HG02943 (cell line): ENCODE data around the gene NOTCH3.

Experiments
- ATAC-seq: cut with Tn5 transposase; IDR thresholded peaks from one replicate; pipeline ENCODE4 v1.9.1; 2021; ENCODE audit warnings: mild to moderate bottlenecking, low read depth, moderate library complexity; ENCODE audit not compliant: unreplicated experiment

Gene NOTCH3

DNA sequence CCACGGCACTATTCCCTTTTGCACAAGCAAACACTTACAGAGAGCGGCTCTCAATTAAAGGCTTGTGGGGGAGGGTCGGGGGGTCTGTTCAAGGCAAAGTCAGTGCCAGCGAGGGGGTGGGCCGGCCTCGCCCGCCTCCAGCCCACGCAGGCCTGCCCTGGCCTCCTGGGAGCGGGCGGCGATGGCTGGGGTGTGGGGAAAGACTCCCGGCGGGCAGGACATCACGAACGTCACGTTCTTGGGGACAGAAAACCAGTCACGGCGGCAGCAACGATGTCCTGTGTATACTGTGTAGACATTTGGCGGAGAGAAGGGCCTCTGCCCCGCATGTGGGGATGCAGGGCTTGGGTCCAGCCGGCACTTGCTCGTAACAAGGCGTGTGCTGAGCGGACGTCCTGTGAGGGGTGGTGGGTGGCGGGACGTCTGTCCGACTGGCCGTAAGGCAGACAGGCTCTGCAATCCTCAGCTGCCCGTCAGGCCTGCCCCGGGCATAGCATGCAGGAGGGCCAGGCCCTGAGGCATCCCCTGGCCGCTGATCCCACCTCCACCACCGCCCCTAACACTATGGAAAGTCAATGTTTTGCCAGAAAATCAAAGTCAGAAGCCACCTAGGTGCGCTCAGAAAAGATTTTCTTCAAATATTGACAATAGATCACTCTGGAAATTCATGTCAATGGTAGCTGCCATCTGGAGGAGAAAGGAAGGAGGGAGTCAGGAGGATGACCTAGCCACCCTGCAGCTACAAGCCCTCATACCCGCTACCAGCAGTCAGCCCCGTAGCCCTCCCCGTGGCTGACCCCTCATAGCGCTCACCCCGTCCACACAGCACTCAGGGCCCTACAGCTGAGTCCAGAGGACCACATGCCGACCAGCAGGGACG is 37.2 kb upstream of the NOTCH3 start:
- no peak for ATAC-seq

DNA sequence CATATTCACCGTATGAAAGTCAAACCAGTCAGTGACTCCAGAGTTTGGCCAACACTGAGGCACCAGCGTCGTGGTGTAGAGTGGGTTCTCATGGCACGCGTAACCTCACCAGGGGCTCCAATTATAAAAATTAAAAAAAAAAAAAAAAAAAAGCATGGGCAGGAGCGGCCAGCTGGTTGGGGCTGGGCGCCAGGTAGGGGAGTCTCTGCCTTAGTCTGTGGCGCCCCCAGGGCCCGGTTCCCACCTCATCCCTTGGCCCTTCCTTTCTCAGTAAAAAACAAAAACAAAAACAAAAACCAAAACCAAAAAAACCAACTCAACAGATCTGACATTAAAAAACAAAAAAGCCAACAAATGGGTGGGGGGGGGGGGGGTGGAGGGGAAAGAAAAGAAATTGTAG is 36.1 kb upstream of the NOTCH3 start:
- no peak for ATAC-seq

DNA sequence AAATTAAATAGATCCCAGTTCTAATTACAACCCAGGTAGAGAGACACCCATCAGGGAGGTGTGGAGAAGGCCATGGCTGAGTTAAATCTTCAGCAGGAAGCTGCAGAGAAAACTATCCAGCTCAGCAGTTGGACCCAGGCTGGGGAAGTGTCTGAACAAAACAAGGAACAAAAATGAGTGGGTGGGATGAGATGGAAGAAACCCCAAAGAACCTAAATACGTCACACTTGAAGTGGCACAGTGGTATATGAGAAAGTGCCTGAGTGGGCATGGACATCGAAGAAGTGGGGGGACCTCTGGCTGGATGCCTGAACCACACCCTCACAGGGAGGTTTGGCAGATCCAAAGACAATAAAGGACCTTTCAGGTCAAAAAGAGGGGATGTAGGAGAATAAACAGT is 35.0 kb upstream of the NOTCH3 start:
- no peak for ATAC-seq

DNA sequence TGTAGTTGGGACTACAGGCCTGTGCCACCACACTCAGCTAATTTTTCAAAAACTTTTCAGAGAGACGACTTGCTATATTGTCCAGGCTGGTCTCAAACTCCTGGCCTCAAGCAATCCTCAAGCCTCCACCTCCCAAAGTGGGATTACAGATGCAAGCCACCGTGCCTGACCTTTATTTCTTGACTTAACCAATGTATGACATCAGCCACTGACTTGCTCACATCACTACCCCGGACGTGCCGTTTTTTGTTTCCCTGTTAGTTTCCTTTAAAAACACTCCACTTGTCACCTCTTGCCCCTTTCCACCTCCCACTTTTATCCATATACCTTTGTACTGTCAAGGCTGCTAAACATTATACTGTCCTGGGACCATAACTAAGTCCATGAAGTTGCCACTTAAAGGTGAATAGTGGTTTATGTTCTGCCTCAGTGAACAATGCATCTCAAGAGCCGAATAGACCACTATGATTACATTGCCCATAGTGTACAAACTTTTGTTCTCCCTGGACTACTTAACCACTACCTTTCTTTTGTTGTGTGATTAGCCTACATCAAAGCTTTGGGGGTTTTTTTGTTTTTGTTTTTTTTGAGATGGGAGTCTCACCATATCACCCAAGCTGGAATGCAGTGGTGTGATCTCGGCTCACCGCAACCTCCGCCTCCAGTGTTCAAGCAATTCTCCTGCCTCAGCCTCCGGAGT is 33.8 kb upstream of the NOTCH3 start:
- ATAC-seq, result no peak

DNA sequence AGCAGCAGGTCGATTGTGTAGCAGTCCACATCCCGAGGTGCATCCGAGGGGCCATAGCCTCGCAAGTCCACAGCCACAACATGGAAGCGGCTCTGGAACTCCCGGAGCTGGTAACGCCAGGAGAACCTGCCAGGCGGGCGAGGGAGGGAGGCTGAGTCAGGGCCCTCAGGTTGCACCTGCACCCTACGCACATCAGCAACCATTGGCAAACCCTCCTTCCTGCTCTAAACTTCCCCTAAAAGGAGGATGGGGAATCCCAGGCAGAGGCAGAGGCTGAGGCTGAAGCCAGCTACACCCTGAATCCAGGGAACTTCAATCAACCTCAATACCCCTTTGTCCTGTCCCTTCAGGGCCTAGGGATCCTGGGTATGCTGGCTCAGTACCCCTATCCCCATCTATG is 30.5 kb upstream of the NOTCH3 start:
- ATAC-seq, result no peak

DNA sequence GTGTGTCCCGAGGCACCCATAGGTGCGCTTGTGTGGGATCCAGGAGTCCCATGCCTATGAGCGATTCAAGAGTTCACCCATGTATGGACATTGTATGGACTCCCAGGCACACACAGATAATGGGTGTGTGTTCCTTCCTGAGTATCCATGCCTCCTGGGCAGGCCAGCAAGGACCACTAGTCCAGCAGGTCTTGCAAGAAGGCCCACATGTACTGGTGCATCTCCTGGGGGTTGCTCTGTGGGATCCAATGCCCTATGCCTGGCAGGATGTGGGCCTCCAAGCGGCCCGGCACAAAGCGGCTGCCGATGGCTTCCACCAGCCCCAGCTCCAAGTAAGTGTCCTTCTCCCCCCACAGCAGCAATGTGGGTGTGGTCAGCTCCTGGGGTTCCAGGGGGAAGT is 26.5 kb upstream of the NOTCH3 start:
- no peak for ATAC-seq

DNA sequence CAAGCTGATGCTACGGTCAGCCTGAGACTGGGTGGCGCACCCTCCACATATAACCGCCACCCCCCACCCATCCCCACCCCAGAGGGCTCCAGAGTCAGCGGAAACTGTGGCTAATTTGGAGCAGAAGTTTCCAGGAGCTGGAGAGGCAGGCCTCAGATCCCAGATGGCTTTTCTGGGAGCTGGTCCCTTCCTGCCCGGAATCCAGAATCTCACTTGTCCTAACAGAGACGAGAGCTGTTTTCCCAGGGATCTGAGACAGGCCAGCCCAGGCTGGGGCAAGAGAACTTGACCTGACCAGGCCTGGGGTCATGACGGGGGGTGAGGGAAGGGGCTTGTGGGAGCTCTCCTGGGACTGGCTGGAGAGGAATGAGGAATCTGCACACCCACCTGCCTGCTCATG is 25.0 kb upstream of the NOTCH3 start:
- ATAC-seq, result no peak

DNA sequence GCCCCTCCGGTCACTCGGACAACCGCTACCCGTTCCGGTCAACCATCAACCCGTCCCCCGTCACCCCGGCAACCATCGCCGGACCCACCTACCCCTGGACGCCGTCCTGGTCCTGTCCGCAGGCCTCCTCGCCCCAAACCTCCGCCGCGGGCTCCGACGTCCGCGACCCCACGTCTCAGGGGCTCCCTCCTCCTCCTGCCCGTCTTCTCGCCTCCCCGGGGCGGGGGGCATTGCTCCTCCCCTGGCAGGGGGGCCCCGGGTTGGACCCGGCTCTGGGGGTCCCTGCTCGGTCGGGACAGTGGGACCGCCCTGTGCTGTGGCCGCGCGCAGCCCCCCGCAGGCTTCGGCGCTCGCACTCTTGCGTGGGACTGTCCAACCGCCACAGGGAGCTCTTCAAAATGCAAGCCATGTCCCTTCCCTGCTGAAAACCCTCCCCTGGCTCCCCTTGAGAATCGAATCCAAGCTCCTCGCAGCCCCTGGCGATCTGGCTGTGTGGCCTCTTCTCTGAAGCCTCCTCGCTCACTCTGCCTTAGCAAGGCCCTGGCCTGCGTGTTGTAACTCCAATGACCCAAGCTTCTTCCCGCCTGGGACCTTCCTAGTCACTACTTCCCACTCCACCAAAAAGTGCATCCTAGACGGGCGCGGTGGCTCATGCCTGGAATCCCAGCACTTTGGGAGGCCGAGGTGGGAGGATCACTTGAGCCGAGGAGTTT is 23.0 kb upstream of the NOTCH3 start:
- ATAC-seq, result no peak

DNA sequence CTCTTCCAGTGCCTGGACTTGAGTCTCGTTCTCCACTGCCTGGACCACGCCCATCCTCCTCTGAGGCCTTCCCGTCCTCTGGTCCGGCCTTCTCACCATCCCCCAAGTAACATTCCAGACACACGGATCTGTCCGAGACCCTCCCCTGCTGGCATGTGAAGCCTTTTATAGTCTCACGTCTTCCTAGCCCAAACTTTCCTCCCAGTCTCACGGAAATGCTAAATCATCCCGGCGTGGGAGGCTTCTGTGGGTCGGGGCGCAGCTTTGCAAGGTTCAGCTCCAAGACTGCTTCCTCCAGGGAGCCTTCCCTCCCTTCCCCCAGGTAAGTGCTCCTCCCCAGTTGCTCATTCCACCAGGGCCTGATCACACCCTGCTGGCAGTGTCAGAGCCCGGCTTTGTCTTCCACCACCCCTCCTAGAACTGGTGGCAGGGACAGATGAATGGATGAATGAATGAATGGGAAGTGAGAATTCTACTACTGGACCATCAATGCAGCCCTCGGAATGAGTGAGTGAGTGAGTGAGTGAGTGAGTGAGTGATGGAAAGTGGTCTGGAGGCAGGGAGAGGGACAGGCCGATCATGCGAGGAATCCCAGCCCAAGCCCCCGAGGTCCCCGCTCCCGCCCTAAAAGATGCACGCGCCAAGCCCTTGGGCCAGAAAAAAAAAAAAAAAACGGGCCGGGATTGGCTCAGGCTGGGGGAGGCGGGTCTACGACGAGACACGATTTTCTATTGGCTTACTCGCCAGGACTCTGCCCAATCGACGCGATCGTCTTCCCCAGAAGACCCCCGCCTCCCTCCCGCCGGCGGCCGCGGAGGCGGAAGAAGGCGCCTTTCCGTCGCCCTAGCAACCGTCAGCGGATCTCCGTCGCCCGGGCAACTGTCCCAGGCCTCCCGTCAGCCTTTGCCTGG is 22.2 kb upstream of the NOTCH3 start:
- no peak for ATAC-seq

DNA sequence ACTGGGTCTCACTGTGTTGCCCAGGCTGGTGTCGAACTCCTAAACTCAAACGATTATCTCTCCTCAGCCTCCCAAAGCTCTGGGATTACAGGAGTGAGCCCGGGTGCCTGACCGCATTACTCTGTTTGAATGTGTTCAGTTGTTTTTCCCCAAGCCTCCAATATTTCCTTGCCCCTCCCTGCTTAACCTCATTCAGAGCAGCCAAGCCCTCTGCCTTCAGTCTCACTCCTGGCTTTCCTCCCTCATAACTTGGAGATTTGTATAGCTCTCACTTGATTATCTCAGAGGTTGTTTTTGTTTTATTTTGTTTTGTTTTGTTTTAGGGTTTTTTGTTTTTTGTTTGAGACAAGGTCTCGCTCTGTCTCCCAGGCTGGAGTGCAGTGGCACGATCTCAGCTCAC is 20.0 kb upstream of the NOTCH3 start:
- ATAC-seq, result no peak

DNA sequence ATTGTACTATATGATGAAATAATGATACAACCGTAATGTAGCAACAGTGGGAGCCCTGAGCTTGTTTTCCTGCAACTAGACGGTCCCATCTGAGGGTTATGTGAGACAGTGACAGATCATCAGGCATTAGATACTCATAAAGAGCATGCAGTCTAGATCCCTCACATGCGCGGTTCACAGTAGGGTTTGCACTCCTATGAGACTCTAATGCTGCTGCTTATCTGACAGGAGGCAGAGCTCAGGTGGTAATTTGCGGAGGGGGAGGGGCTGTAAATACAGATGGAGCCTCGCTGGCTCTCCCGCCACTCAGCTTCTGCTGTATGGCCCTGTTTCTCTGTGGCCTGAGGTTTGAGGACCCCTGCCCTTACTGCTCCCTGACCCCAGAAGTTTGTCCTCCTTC is 17.7 kb upstream of the NOTCH3 start:
- no peak for ATAC-seq

DNA sequence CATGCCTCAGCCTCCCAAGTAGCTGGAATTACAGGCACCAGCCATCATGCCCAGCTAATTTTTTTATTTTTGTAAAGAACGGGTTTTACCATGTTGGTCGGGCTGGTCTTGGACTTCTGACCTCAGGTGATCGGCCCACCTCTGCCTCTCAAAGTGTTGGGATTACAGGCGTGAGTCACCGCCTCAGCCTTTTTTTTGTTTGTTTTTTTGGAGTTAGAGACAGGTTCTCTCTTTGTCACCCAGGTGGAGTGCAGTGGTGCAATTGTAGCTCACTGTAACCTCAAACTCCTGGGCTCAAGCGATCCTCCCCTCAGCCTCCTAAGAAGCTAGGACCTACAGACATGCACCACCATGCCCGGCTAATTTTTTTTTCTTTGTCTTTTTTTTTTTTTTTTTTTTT is 15.6 kb upstream of the NOTCH3 start:
- no peak for ATAC-seq

DNA sequence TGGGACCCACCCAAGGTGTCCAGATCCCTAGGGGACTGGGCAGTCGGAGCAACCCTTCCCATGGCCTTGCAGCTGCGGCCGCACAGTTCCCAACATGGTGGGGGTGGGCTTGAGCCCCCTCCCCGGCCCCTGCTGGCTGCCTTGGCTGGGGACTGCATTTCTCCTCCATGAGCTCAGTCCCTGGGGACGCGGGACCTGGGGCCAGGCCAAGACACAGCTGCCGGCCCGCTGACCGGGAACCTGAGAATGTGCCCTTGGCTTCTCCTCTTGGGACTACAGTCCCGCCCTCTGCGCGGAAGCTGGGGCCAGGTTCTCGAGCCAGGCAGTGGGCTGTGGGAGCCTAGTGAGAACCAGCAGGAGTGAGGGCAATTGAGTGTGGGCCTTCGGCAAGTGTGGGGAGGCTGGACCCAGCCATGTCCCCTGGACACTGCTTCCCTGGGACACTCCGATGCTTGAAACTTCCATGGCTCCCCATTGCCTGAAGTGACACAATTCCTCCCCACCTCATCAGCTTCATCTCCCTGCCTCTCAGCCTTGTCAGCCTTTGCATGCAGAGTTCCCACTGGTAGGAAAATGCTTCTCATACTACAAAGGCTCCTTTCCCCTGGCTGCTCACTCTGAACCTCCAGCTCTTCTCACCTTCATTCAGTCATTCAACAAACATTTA is 13.1 kb upstream of the NOTCH3 start:
- ATAC-seq, result no peak

DNA sequence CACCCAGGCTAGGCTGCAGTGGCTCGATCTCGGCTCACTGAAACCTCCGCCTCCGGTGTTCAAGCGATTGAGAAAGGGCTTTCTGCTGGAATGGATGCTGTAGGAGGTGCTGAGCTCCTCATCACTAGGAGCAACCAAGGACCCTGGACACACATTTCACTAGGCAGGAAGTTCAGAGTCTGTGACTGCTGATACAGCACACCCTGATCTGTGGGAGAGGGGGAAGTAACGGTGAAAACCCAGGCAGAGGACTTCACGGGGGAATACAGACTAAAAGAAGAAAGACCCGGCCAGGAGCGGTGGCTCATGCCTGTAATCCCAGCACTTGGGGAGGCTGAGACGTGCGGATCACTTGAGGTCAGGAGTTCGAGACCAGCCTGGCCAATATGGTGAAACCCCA is 11.9 kb upstream of the NOTCH3 start:
- no peak for ATAC-seq

DNA sequence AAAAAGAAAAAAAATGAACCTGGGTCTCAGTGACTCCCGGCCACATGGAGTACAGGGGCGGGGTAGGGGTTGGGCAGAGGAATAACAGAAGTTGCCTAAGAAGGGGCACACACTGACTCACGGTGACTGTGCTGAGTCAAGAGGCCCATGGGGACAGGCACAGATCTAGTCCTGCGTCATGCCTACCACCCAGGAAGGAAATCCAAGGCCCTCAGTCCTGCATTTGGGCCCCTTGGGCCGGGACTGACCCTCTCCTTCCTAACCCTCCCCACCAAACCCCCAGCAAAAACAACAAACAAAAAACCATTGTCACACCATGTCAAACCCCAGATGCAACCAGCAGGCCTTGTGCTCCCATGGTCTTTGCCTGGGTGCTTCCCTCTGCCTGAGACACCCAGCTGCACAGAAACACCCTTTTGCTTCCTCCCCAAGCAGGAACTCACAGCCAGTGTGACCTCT is 9.6 kb upstream of the NOTCH3 start:
- ATAC-seq, result no peak

DNA sequence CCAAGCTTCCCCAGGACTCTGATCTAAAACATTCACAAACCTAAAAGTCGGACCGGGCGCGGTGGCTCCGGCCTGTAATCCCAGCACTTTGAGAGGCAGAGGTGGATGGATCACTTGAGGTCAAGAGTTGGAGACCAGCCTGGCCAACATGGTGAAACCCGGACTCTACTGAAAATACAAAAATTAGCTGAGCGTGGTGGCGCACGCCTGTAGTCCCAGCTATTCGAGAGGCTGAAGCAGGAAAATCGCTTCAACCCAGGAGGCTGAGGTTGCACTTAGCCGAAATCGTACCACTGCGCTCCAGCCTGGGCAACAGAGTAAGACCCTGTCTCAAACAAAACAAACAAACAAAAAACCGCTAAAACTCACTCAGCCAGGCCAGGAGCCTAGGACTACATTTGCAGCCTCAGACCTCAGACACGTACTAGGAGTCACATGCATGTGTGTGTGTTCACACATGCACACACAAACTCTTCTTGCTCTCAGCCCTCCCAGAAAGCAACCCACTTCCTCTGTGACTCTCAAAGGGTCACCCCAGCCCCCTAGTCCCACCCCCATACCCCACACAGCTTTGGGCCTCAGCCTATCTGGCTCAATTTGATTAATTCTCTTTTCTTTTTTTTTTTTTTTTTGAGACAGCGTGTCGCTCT is 704 bp upstream of the NOTCH3 start:
- no peak for ATAC-seq

DNA sequence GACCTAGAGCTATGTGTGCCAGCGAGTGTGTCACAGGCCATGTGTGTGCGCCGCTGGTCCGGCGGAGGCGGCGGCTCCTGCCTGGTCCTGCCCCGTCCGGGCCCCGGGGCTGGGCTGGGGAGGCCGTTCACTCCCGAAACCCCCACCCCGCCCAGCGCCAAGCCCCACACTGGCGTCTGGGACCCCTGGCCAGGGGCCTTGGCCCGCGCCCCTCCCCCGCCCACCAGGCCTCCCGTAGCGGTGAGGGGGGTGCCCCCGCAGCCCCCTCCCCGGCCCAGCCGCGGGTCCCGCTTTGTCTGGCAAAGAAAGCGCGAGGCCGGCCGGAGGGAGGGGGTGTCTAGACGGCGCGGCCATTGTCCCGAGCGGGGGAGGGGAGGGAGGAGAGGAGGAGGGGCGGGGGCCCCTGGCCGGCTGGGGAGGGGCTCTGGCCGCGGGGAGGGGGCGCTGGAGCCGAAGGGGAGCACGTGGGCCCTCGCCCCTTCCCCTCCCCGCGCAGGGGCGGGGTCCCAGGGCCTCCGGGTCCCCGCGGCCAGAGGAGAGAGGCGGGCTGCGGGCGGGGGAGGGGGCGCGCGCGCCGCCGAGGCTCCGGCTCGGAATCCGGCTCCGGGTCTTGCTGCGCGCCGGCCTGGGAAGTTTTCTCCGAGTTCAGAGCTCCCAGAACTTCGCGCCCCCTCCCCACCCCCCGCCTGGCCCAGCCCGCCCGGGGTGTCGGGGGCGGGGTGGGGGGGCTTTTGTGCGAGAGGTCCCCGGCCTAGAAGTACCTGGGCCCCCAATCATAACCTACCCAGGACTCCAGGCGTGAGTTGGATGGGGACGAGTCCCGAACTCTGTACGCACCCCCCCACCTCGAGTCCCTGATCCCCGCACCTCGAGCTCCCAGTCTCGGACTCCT is 888 bp downstream of the NOTCH3 start:
- ATAC-seq, result no peak

DNA sequence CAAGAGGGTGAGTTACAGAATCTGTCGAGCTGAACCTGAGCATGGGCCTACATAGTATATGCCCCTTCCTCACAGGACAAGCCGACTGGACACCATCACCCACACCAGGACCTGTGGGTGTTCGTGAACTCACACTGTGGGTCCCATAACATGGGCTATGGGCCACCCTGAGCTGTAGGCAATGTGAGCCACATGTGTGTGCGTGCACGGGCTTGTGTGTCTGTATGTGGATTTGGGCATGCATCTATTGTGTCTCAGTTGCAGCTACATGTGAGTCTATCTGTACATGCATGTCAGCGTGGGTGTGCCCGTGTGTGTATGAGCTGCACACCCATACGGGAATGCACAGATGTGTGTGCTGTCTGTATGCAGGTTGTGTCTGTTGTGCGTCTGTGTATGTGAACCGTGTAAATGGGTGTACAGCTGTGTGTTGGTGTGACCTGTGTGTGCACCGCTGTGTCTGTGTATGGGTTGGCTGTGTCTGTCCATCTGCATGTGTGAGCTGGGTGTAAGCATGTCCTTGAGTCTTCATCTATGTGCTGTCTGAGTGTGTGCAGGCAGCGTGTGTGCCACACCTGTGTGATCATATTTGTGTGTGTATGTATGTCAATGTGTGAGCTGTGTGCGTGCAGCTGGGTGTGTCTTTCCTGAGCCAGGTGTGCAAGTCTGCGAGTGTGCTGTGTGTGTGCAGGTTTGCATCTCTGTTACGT is 1.7 kb downstream of the NOTCH3 start:
- ATAC-seq, result no peak
